ENCODE data around the gene NUDCD3. TPM values are rescaled to one million over a fixed set of nuclear protein-coding genes. Genes with fewer than 3 reads are reported as not detected.

The NUDCD3 gene
- total RNA-seq, 1 donor from 2014 or later = 91.0 TPM

DNA sequence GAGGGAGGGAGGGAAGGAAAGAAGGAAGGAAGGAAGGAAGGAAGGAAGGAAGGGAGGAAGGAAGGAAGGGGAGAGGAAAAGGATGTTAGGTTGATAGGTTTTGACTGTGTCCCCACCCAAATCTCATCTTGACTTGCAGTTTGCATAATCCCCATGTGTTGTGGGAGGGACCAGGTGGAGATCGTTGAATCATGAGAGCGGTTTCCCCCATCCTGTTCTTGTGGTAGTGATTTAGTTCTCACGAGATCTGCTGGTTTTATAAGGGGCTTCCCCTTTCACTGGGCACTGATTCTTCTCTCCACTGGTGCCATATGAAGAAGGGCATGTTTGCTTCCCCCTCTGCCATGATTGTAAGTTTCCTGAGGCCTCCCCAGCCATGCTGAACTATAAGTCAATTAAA is 15.1 kb upstream of the NUDCD3 start:
- Histone ChIP-seq H3K4me3 (no peak overlapping the region), H3K9me3 (no peaks in the 10 kb centered on the region), H3K4me1 (no peaks in the 10 kb centered on the region), H3K27ac (no peak overlapping the region), H3K36me3 (no peaks in the 10 kb centered on the region), H3K27me3 (no peaks in the 10 kb centered on the region)
- ATAC-seq = no peak
- TF ChIP-seq, protein P1, sequence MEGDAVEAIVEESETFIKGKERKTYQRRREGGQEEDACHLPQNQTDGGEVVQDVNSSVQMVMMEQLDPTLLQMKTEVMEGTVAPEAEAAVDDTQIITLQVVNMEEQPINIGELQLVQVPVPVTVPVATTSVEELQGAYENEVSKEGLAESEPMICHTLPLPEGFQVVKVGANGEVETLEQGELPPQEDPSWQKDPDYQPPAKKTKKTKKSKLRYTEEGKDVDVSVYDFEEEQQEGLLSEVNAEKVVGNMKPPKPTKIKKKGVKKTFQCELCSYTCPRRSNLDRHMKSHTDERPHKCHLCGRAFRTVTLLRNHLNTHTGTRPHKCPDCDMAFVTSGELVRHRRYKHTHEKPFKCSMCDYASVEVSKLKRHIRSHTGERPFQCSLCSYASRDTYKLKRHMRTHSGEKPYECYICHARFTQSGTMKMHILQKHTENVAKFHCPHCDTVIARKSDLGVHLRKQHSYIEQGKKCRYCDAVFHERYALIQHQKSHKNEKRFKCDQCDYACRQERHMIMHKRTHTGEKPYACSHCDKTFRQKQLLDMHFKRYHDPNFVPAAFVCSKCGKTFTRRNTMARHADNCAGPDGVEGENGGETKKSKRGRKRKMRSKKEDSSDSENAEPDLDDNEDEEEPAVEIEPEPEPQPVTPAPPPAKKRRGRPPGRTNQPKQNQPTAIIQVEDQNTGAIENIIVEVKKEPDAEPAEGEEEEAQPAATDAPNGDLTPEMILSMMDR (IDR thresholded peaks at IDR 0.05) = no peak
- DNase-seq = no peak
- intact Hi-C loops (cut with DNase I) = no loop called here

DNA sequence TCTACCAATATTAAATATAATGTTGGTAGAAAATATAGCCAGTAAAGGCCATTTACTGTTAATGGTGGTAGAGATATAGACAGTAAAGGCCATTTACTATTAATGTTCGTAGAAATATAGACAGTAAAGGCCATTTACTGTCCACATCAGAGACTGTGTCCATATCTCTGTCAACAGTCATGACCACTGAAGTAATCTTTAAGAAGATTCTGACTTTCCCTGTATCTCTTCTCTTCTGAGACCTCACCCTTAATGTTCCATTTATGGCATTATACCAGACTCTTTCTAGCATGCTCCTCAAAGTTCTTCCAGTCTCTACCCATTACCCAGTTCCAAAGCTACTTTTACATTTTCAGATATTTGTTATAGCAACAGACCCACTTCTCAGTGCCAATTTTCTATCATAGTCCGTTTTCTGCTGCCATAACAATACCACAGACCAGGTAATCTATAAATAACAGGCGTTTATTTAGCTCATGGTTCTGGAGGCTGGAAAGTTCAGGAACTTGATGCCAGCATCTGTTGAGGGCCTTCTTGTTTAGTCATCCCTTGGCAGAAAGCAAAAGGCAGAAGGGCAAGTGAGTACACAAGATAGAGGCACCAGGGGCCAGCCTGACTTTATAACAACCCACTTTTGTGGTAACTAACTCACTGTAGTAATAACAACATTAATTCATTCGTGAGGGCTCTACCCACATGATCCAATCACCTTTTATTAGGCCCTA is 7.9 kb upstream of the NUDCD3 start:
- TF ChIP-seq, protein P1 (IDR thresholded peaks at IDR 0.05) = no peak
- no peak for DNase-seq
- Histone ChIP-seq H3K4me3 (no peak overlapping the region), H3K27me3 (peaks cover 9% of the 10 kb centered on the region), H3K4me1 (no peaks in the 10 kb centered on the region), H3K36me3 (no peaks in the 10 kb centered on the region), H3K9me3 (no peaks in the 10 kb centered on the region), H3K27ac (no peak overlapping the region)
- ATAC-seq = no peak
- intact Hi-C loops (cut with DNase I) = no loop called here

DNA sequence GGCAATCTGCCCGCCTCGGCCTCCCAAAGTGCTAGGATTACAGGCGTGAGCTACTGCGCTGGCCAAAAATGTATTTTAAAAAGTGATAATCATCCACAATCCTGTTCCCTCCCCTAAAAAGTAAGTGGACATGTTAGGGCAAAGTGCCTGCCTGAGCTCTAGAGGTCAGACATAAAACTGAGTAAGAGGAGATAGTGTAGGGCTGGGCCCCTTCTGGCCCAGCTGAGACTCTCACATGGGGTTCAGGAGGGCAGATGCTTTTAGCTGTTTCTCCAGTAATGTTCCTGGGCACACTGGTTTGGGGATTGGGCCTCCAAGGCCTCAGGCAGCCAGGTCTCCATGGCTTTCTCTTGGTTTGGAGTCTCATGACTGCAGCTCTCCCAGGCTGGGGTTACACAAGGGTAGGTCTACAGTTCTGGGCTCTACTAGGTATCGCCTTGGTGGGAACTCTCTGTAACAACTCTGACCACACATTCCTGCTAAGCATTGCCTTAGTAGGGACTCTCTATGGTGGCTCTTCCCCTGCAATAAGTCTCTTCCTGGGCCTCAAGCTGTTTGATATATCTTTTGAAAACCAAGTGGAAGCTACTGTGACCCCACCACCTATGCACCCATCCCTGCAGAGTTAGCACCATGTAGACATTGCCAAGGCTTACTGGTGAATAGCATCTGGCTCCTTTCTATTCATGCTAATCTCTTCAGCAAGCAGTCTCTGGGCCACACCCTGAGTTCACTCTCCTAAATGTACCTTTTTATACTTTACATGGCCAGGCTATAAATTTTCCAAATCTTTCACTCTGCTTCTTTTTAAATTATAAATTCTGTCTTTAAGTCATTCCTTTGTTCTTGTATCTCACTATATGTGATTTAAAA is 6.9 kb upstream of the NUDCD3 start:
- H3K27me3 ChIP-seq = peaks cover 11% of the 10 kb centered on the region
- no peaks in the 10 kb centered on the region for H3K4me1 ChIP-seq
- TF ChIP-seq, protein P1 (IDR thresholded peaks at IDR 0.05) = no peak
- DNase-seq (no peak), ATAC-seq (no peak)
- H3K36me3 ChIP-seq = no peaks in the 10 kb centered on the region
- no peak overlapping the region for H3K4me3 ChIP-seq
- intact Hi-C loops (cut with DNase I) = no loop called here
- no peaks in the 10 kb centered on the region for H3K9me3 ChIP-seq
- H3K27ac ChIP-seq = no peak overlapping the region

DNA sequence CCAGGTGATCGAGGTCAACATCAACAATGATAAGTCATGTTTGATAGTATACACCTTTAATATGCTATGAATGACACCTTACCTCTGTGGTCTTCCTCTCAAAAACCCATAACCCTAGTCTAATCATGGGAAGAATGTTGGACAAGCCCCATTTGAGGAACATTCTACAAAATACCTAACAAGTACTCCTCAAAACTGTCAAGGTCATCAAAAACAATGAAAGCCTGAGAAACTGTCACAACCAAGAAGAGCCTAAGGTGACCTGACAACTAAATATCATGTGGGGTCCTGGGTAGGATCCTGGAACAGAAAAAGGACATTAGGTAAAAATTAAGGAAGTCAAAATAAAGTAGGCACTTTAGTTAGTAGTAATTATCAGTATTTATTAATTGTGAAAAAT is 5.9 kb upstream of the NUDCD3 start:
- H3K9me3 ChIP-seq = no peaks in the 10 kb centered on the region
- peaks cover 11% of the 10 kb centered on the region for H3K27me3 ChIP-seq
- H3K27ac ChIP-seq = no peak overlapping the region
- H3K36me3 ChIP-seq = no peaks in the 10 kb centered on the region
- DNase-seq (no peak), ATAC-seq (no peak)
- TF ChIP-seq, protein P1 (IDR thresholded peaks at IDR 0.05) = no peak
- H3K4me3 ChIP-seq = no peak overlapping the region
- H3K4me1 ChIP-seq = no peaks in the 10 kb centered on the region
- intact Hi-C loops (cut with DNase I) = no loop called here

DNA sequence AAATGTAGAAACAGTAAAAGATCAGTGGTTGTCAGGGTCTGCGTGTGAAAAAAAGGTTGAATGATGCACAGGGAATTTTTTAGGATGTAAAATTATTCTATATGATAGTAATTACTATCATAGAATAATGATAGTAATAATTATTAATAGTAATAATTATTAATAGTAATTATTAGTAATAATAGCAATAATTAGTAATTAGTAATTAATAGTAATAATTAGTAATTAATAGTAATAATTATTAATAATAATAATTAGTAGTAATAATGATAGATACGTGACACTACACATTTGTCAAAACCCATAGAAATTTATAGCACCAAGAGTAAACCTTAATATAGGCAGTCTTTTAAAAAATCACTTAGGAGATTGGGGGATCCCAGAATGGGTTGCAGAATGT is 4.5 kb upstream of the NUDCD3 start:
- H3K4me3 ChIP-seq = no peak overlapping the region
- peaks cover 11% of the 10 kb centered on the region for H3K27me3 ChIP-seq
- TF ChIP-seq, protein P1 (IDR thresholded peaks at IDR 0.05) = no peak
- H3K36me3 ChIP-seq = no peaks in the 10 kb centered on the region
- intact Hi-C loops (cut with DNase I) = no loop called here
- H3K9me3 ChIP-seq = no peaks in the 10 kb centered on the region
- DNase-seq (no peak), ATAC-seq (no peak)
- H3K4me1 ChIP-seq = no peaks in the 10 kb centered on the region
- H3K27ac ChIP-seq = no peak overlapping the region
